ENCODE data around the gene GPR108.
"Not testable (repeated sequence)": the region's sequence is repeated elsewhere in the genome, so short reads cannot be mapped to it uniquely, and the experiment has no call there.

- TF ChIP-seq CTCF, POLR2A (IDR thresholded peaks at IDR 0.05): not testable (repeated sequence)
Measured at GRCh38 chr19:6771648-6772027, 34.3 kb upstream of the GPR108 start.
